HepG2 (cell line): ENCODE measurements around the gene SBK2. TPM values are rescaled to one million over a fixed set of nuclear protein-coding genes. Genes with fewer than 3 reads are reported as not detected.

Experiments used
- ASH2L ChIP-seq: fragments of 300-600, 200-600 bp; sonication (generic); IDR thresholded peaks from 2 replicates; pipeline ENCODE4 v1.7.0; 2017; ENCODE audit warnings: low read depth, mild to moderate bottlenecking, moderate library complexity, mixed read lengths, low read length; ENCODE audit not compliant: insufficient read length
- CEBPB ChIP-seq: IDR thresholded peaks from 2 replicates; pipeline ENCODE4 v1.6.1; 2011; ENCODE audit warnings: low read depth, low read length, improper control_type of control experiment, borderline replicate concordance
- HES4 ChIP-seq: sonication (generic); formaldehyde crosslinking; IDR thresholded peaks from 2 replicates; pipeline ENCODE4 v1.9.0; 2021; ENCODE audit warnings: mild to moderate bottlenecking, missing genetic modification reagents, borderline replicate concordance
- HHEX ChIP-seq: IDR thresholded peaks from 2 replicates; pipeline ENCODE4 v1.6.1; 2016; ENCODE audit warnings: control low read depth
- HOXD1 ChIP-seq: sonication (generic); formaldehyde crosslinking; IDR thresholded peaks from 2 replicates; pipeline ENCODE4 v1.5.0; 2020; ENCODE audit warnings: missing genetic modification reagents
- JUNB ChIP-seq: sonication (generic); formaldehyde crosslinking; IDR thresholded peaks from 2 replicates; pipeline ENCODE4 v1.8.0; 2022; ENCODE audit warnings: missing genetic modification reagents, mild to moderate bottlenecking, borderline replicate concordance
- MTF2 ChIP-seq: sonication (generic); formaldehyde crosslinking; IDR thresholded peaks from 2 replicates; pipeline ENCODE4 v1.5.0; 2020; ENCODE audit warnings: missing genetic modification reagents, borderline replicate concordance
- NR2F1 ChIP-seq, 2 experiments: fragments of 450-650 bp in 1 of 2; formaldehyde crosslinking in 1 of 2; IDR thresholded peaks; 2 replicates each; pipeline versions ENCODE4 v1.5.0 to v1.6.1; 2016 to 2020; ENCODE audit warnings: mild to moderate bottlenecking in 1 of 2, missing compliant biosample characterization in 1 of 2, missing genetic modification reagents in 1 of 2, moderate library complexity in 1 of 2
- SP2 ChIP-seq: sonication (generic); formaldehyde crosslinking; IDR thresholded peaks from 2 replicates; pipeline ENCODE4 v1.5.1; 2020; ENCODE audit warnings: mild to moderate bottlenecking, missing genetic modification reagents
- SYNCRIP ChIP-seq: fragments of 200-400 bp; formaldehyde crosslinking; IDR thresholded peaks from 2 replicates; pipeline ENCODE4 v1.6.1; 2018; ENCODE audit warnings: mild to moderate bottlenecking, low read depth, low read length; ENCODE audit not compliant: insufficient read depth
- TBL1XR1 ChIP-seq: fragments of 150-350 bp; IDR thresholded peaks from 2 replicates; pipeline ENCODE4 v1.6.1; 2014; ENCODE audit warnings: borderline replicate concordance, low read length; ENCODE audit not compliant: partially characterized antibody
- ZNF292 ChIP-seq: sonication (generic); formaldehyde crosslinking; IDR thresholded peaks from 2 replicates; pipeline ENCODE4 v1.8.1; 2022; ENCODE audit warnings: mild to moderate bottlenecking, low read depth, missing genetic modification reagents, borderline replicate concordance
- ZNF350 ChIP-seq: sonication (generic); formaldehyde crosslinking; IDR thresholded peaks from 2 replicates; pipeline ENCODE4 v1.4.0; 2020; ENCODE audit warnings: mild to moderate bottlenecking, low read depth, missing genetic modification reagents, borderline replicate concordance
- polyA plus RNA-seq, 8 experiments: library from polyadenylated mRNA; depleted of rRNA in 3 of 8; stranded (reverse) in 7 of 8; unstranded in 1 of 8; fragments of >200 nt; fragmentation: Illumina TruSeq in 4 of 8; extraction: Trizol in 4 of 8; gene quantifications; 2 replicates each; pipeline versions ENCODE4 v1.2.1 to v1.2.3, GENCODE V29; 2011 to 2016; ENCODE audit warnings: low read depth in 4 of 8, missing spikeins in 1 of 8, mixed read lengths in 1 of 8; ENCODE audit not compliant: insufficient read depth in 1 of 8
- total RNA-seq, 5 experiments: library from RNA; depleted of rRNA; stranded (reverse); fragments of >200 nt; fragmentation: Illumina TruSeq; extraction: Trizol; gene quantifications; 2 replicates each; pipeline ENCODE4 v1.2.3, GENCODE V29; 2016; ENCODE audit warnings: low read depth in 1 of 5
- TF ChIP-seq, protein P1 (sequence below): sonication (generic); formaldehyde crosslinking; IDR thresholded peaks from 2 replicates; pipeline ENCODE4 v1.4.0; 2020; ENCODE audit warnings: mild to moderate bottlenecking, low read depth, missing genetic modification reagents
- TF ChIP-seq, protein P2 (sequence below): sonication (generic); formaldehyde crosslinking; IDR thresholded peaks from 2 replicates; pipeline ENCODE4 v1.9.0; 2021; ENCODE audit warnings: missing genetic modification reagents, borderline replicate concordance
- TF ChIP-seq, protein P3 (sequence below): sonication (generic); formaldehyde crosslinking; IDR thresholded peaks from 2 replicates; pipeline ENCODE4 v1.5.0; 2020; ENCODE audit warnings: mild to moderate bottlenecking, missing genetic modification reagents
- TF ChIP-seq, protein P4 (sequence below): sonication (generic); formaldehyde crosslinking; IDR thresholded peaks from 2 replicates; pipeline ENCODE4 v1.9.0; 2022; ENCODE audit warnings: low read depth, missing genetic modification reagents
- TF ChIP-seq, protein P5 (sequence below): IDR thresholded peaks from 2 replicates; pipeline ENCODE4 v1.6.1; 2016; ENCODE audit warnings: low read depth

The SBK2 gene
- total and polyA plus RNA-seq, 2 of the 13 experiments (the other 11 are each of a cell fraction or from before 2014, with no cell fraction given) = 0.24 TPM; not detected in 1

DNA sequence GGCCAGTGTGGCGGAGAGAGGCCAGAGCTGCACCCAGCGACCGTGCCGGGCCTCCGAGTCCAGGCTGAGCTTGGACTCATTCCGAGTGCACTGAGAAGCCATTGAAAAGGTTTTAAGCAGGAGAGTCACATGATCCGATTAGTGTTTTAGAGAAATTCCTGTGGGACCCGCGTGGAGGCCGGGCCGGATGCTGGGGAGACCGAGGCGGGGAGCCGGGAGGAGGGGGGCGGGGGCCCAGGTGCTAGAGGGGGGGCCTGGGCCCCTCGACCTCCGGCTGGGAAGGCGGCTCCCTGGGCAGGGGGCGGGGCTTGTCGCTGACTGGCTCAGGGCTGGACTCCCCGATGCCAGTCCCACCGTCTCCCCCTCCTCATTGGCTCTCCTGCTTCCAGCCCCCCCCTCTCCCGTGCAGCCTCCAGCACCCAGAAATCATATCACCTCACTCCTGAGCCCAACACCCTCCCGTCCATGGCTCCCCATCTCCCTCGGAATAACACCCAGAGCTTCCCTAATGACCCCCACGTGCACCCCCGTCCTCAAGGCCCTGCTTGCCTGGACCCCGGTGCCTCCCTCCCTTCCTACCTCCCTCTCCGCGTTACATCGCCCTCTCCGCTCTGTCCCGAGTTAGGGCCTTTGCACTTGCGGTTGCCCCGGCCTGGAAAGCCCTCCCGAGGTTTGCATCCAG, 48.9 kb upstream of the SBK2 start (continued):
- no peak for TF ChIP-seq MTF2 (CRISPR knock-in tag)
- no peak for TF ChIP-seq SYNCRIP
- TF ChIP-seq NR2F1 (CRISPR knock-in tag; IDR thresholded peaks at IDR 0.05) = no peak
- peak; percentile 31 for TF ChIP-seq ASH2L
- TF ChIP-seq ZNF350 (CRISPR knock-in tag) = no peak
- no peak for TF ChIP-seq TBL1XR1
- no peak for TF ChIP-seq HES4
- no peak for TF ChIP-seq HHEX (CRISPR knock-in tag)
- no peak for TF ChIP-seq JUNB (CRISPR knock-in tag)
- no peak for TF ChIP-seq CEBPB
- TF ChIP-seq, protein P1, sequence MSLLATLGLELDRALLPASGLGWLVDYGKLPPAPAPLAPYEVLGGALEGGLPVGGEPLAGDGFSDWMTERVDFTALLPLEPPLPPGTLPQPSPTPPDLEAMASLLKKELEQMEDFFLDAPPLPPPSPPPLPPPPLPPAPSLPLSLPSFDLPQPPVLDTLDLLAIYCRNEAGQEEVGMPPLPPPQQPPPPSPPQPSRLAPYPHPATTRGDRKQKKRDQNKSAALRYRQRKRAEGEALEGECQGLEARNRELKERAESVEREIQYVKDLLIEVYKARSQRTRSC (CRISPR knock-in tag) = no peak
- TF ChIP-seq, protein P2, sequence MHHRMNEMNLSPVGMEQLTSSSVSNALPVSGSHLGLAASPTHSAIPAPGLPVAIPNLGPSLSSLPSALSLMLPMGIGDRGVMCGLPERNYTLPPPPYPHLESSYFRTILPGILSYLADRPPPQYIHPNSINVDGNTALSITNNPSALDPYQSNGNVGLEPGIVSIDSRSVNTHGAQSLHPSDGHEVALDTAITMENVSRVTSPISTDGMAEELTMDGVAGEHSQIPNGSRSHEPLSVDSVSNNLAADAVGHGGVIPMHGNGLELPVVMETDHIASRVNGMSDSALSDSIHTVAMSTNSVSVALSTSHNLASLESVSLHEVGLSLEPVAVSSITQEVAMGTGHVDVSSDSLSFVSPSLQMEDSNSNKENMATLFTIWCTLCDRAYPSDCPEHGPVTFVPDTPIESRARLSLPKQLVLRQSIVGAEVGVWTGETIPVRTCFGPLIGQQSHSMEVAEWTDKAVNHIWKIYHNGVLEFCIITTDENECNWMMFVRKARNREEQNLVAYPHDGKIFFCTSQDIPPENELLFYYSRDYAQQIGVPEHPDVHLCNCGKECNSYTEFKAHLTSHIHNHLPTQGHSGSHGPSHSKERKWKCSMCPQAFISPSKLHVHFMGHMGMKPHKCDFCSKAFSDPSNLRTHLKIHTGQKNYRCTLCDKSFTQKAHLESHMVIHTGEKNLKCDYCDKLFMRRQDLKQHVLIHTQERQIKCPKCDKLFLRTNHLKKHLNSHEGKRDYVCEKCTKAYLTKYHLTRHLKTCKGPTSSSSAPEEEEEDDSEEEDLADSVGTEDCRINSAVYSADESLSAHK (CRISPR knock-in tag) = no peak
- TF ChIP-seq, protein P3, sequence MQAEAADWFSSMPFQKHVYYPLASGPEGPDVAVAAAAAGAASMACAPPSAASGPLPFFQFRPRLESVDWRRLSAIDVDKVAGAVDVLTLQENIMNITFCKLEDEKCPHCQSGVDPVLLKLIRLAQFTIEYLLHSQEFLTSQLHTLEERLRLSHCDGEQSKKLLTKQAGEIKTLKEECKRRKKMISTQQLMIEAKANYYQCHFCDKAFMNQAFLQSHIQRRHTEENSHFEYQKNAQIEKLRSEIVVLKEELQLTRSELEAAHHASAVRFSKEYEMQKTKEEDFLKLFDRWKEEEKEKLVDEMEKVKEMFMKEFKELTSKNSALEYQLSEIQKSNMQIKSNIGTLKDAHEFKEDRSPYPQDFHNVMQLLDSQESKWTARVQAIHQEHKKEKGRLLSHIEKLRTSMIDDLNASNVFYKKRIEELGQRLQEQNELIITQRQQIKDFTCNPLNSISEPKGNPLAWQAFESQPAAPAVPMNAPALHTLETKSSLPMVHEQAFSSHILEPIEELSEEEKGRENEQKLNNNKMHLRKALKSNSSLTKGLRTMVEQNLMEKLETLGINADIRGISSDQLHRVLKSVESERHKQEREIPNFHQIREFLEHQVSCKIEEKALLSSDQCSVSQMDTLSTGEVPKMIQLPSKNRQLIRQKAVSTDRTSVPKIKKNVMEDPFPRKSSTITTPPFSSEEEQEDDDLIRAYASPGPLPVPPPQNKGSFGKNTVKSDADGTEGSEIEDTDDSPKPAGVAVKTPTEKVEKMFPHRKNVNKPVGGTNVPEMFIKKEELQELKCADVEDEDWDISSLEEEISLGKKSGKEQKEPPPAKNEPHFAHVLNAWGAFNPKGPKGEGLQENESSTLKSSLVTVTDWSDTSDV (CRISPR knock-in tag) = no peak
- TF ChIP-seq SP2 (CRISPR knock-in tag) = peak; percentile 89
- 0 out of 2 replicates have a peak, but pooled peaks have one; percentile 27 for TF ChIP-seq ZNF292
- no peak for TF ChIP-seq HOXD1 (CRISPR knock-in tag)
- TF ChIP-seq, protein P4, sequence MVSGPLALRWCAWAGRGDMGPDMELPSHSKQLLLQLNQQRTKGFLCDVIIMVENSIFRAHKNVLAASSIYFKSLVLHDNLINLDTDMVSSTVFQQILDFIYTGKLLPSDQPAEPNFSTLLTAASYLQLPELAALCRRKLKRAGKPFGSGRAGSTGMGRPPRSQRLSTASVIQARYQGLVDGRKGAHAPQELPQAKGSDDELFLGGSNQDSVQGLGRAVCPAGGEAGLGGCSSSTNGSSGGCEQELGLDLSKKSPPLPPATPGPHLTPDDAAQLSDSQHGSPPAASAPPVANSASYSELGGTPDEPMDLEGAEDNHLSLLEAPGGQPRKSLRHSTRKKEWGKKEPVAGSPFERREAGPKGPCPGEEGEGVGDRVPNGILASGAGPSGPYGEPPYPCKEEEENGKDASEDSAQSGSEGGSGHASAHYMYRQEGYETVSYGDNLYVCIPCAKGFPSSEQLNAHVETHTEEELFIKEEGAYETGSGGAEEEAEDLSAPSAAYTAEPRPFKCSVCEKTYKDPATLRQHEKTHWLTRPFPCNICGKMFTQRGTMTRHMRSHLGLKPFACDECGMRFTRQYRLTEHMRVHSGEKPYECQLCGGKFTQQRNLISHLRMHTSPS (CRISPR knock-in tag) = no peak
- TF ChIP-seq, protein P5, sequence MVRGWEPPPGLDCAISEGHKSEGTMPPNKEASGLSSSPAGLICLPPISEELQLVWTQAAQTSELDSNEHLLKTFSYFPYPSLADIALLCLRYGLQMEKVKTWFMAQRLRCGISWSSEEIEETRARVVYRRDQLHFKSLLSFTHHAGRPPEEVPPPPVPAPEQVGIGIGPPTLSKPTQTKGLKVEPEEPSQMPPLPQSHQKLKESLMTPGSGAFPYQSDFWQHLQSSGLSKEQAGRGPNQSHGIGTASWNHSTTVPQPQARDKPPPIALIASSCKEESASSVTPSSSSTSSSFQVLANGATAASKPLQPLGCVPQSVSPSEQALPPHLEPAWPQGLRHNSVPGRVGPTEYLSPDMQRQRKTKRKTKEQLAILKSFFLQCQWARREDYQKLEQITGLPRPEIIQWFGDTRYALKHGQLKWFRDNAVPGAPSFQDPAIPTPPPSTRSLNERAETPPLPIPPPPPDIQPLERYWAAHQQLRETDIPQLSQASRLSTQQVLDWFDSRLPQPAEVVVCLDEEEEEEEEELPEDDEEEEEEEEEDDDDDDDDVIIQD (CRISPR knock-in tag) = no peak
